GM18520 (cell line): ENCODE data around the gene MYADML2.

Experiments
- ATAC-seq: cut with Tn5 transposase; IDR thresholded peaks from one replicate; pipeline ENCODE4 v1.9.1; 2021; ENCODE audit not compliant: unreplicated experiment

MYADML2 gene

GRCh38 chr17:81978524-81979298 lies 31.7 kb upstream of the MYADML2 start:
- no peak for ATAC-seq

GRCh38 chr17:81977211-81977808 lies 30.3 kb upstream of the MYADML2 start, which contains the start of gene ASPSCR1:
ASPSCR1 (plus strand) TSS chr17:81977629; CDS start chr17:81977647, 18 bp downstream.
- peak; percentile 73 for ATAC-seq

GRCh38 chr17:81976332-81977210 lies 29.5 kb upstream of the MYADML2 start:
- ATAC-seq, result no peak

- ATAC-seq, result no peak
Measured at GRCh38 chr17:81973432-81973831, 26.4 kb upstream of the MYADML2 start.

- ATAC-seq, result no peak
Measured at GRCh38 chr17:81968850-81969812, 22.1 kb upstream of the MYADML2 start.

- ATAC-seq, result no peak
Measured at GRCh38 chr17:81968396-81968745, 21.3 kb upstream of the MYADML2 start.

GRCh38 chr17:81967533-81968395 lies 20.7 kb upstream of the MYADML2 start:
- no peak for ATAC-seq

GRCh38 chr17:81967244-81967532 lies 20.2 kb upstream of the MYADML2 start:
- ATAC-seq, result no peak

- no peak for ATAC-seq
Measured at GRCh38 chr17:81966343-81967243, 19.6 kb upstream of the MYADML2 start.

GRCh38 chr17:81964081-81964849 lies 17.2 kb upstream of the MYADML2 start:
- no peak for ATAC-seq

- no peak for ATAC-seq
Measured at GRCh38 chr17:81962499-81963441, 15.7 kb upstream of the MYADML2 start.

- no peak for ATAC-seq
Measured at GRCh38 chr17:81961521-81962498, 14.8 kb upstream of the MYADML2 start.

GRCh38 chr17:81961087-81961511 lies 14.1 kb upstream of the MYADML2 start, which contains the start of gene NOTUM:
NOTUM (minus strand) TSS chr17:81961187; CDS start chr17:81960909, 278 bp downstream.
- no peak for ATAC-seq

GRCh38 chr17:81960130-81960958 lies 13.3 kb upstream of the MYADML2 start:
- ATAC-seq, result no peak
